ENCODE data around the gene MROH2B.

GRCh38 chr5:41010572-41010971 is 60.6 kb downstream of the MROH2B start:
- TF ChIP-seq, protein P1, sequence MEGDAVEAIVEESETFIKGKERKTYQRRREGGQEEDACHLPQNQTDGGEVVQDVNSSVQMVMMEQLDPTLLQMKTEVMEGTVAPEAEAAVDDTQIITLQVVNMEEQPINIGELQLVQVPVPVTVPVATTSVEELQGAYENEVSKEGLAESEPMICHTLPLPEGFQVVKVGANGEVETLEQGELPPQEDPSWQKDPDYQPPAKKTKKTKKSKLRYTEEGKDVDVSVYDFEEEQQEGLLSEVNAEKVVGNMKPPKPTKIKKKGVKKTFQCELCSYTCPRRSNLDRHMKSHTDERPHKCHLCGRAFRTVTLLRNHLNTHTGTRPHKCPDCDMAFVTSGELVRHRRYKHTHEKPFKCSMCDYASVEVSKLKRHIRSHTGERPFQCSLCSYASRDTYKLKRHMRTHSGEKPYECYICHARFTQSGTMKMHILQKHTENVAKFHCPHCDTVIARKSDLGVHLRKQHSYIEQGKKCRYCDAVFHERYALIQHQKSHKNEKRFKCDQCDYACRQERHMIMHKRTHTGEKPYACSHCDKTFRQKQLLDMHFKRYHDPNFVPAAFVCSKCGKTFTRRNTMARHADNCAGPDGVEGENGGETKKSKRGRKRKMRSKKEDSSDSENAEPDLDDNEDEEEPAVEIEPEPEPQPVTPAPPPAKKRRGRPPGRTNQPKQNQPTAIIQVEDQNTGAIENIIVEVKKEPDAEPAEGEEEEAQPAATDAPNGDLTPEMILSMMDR (IDR thresholded peaks at IDR 0.05), result no peak
- TF ChIP-seq EZH2 (IDR thresholded peaks at IDR 0.05; ENCODE audit: borderline replicate concordance, insufficient read depth, low read depth, low read length, poor library complexity, severe bottlenecking), result no peak
